Pancreas (tissue), 10 donors: ENCODE measurements around the gene PDHB. TPM values are rescaled to one million over a fixed set of nuclear protein-coding genes. Genes with fewer than 3 reads are reported as not detected.

Experiments
- ATAC-seq, 4 donors: fragments of 200-7000 bp; cut with Tn5 transposase; one replicate each; pipeline versions ENCODE4 v1.8.0 to v1.9.1; 2020; ENCODE audit warnings: mild to moderate bottlenecking in 4 of 4, moderate library complexity in 4 of 4
- DNase-seq, 6 donors: peaks; one replicate each; pipeline ENCODE4 v3.0.0-alpha.2; 2020
- FAIRE-seq: peaks from 2 replicates; lab custom pipeline; 2012; peaks lifted over from hg19 to GRCh38; lab: Jason Lieb, UNC
- H3K27ac ChIP-seq, 4 donors: fragments of 200-600 bp; sonication (generic); 1 replicate in 3 of 4; 2 replicates in 1 of 4; pipeline versions ENCODE4 v1.5.0 to v1.8.0; 2020
- H3K27me3 ChIP-seq, 4 donors: fragments of 200-600 bp; one replicate each; pipeline ENCODE4 v1.8.0; 2021
- H3K36me3 ChIP-seq, 3 donors: fragments of 200-600 bp; sonication (generic) in 1 of 3; one replicate each; pipeline versions ENCODE4 v1.5.0 to v1.8.0; 2020 to 2021
- H3K4me1 ChIP-seq, 3 donors: fragments of 200-600 bp; one replicate each; pipeline ENCODE4 v1.8.0; 2021
- H3K4me3 ChIP-seq, 4 donors: fragments of 200-600 bp; sonication (generic) in 2 of 4; one replicate each; pipeline versions ENCODE4 v1.5.0 to v1.8.0; 2020 to 2021
- H3K9me3 ChIP-seq, 4 donors: fragments of 200-600 bp; one replicate each; pipeline ENCODE4 v1.8.0; 2021
- CTCF ChIP-seq, 4 donors: fragments of 200-600 bp; sonication (generic) in 3 of 4; IDR thresholded peaks; one replicate each; pipeline versions ENCODE4 v1.5.0 to v1.8.0; 2021; ENCODE audit warnings: antibody characterized with exemption in 4 of 4
- WGBS, 2 donors: extraction: QIAGEN DNeasy Blood & Tissue Kit; methylation state at CpG; one replicate each; pipeline ENCODE4 v1.1.7; 2013; 5-methylcytosine and 5-hydroxymethylcytosine counted together
- intact Hi-C, 3 donors: fragments of 100-400 bp; cut with DNase I; formaldehyde crosslinking; loops; one replicate each; pipeline versions ENCODE4 v1.11.1 to v1.14.2; 2022
- polyA plus RNA-seq, 2 donors: library from polyadenylated mRNA; stranded (reverse); fragments of 200-250 nt; gene quantifications; one replicate each; pipeline ENCODE4 v1.2.3, GENCODE V29; 2013
- total RNA-seq, 6 donors: library from RNA; stranded (reverse); fragmentation: NEBNext Ultra II Directional in 4 of 6; extraction: Animal tissue kit (Norgen Biotek cat#: 25700) in 4 of 6; gene quantifications; one replicate each; pipeline versions ENCODE4 v1.2.1 to v1.2.4, GENCODE V29; 2021 to 2023
- donor health status: healthy with polysubstance abuse.
- donor health status: DM: no; HTN: no; CAD: no; lungs with moderate emphysema.
- donor health status: DM: no; HTN: no; CAD: no.
- donor health status: control.
- donor health status: control.
- donor health status: Bipolar disorder and iron deficiency.
- donor health status: DM: yes; HTN: yes; CAD: no.
- donor health status: DM: no; HTN: no; CAD: no.
- donor health status: DM: no; HTN: no; CAD: no.
- donor health status: DM: yes; HTN: yes; CAD: no.

Gene PDHB
- total and polyA plus RNA-seq, 8 donors: 17.7 to 44.9 (median 25.7) TPM

DNA sequence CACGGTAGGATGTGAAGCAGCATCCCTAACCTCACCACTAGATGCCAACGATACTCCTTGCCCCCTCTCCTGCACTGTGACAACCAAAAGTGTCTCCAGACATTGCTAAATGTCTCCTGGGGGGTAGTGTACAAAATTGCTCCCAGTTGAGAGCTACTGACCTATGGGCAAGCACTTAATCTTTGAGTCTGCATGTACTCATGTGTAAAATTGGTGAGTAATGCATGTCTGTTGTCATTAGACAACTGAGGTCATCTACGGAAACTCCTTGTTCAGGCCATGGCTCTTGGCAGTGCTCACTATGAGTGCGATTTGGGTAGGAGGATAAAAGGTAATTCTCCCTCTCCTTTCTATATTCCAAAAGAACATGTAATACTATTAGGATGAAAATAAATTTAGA is 29.2 kb downstream of the PDHB start:
- H3K4me1 ChIP-seq: no peaks in the 10 kb centered on the region
- WGBS, 2 donors: 73 to 76% methylated on average over 4 of the region's 4 CpGs
- no peak for DNase-seq
- no peaks in the 10 kb centered on the region for H3K27me3 ChIP-seq
- no peak for TF ChIP-seq CTCF (IDR thresholded peaks at IDR 0.05)
- peak in 2 of 4 donors; percentile 53 to 60 for ATAC-seq
- H3K27ac ChIP-seq: no peak overlapping the region
- peaks cover 0 to 14% (median 0%) of the 10 kb centered on the region in 3 donors for H3K36me3 ChIP-seq
- no peaks in the 10 kb centered on the region for H3K9me3 ChIP-seq
- FAIRE-seq: no peak
- H3K4me3 ChIP-seq: no peak overlapping the region
- intact Hi-C loops: no loop called here

DNA sequence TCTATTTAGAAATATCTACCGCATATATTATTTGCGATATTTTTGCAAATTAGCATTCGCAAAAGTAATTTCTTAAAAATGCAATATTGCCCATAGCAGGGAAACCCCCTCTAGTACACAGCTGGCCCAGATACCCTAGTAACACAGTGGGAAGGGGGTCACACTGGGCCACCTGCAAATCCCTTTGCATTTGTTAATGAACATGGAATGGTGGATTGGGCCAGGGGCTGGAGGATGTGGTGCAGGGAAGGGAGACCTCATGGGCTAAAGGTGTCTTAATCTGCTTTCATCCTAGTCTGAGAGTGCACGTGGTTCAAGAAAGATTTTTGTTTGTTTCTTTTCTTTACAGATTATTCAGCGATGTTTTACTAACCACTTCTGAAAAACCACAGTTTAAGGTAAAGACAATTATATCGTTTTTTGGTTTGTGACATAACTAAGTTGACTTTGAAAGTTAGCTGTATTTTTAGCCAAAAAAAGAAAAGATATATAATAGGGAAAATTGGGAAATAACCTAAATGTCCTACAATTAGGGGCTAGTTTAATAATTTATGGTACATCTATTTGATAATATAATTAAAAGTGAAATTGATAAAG is 30.0 kb downstream of the PDHB start:
- H3K4me1 ChIP-seq: no peaks in the 10 kb centered on the region
- WGBS, 2 donors: 86 to 94% methylated on average over 6 of the region's 6 CpGs
- DNase-seq (no peak), ATAC-seq (no peak), FAIRE-seq (no peak)
- H3K27ac ChIP-seq: no peak overlapping the region
- H3K9me3 ChIP-seq: no peaks in the 10 kb centered on the region
- peaks cover 0 to 20% (median 0%) of the 10 kb centered on the region in 3 donors for H3K36me3 ChIP-seq
- no peak for TF ChIP-seq CTCF (IDR thresholded peaks at IDR 0.05)
- intact Hi-C loops: no loop called here
- no peaks in the 10 kb centered on the region for H3K27me3 ChIP-seq
- H3K4me3 ChIP-seq: no peak overlapping the region

- no peaks in the 10 kb centered on the region for H3K4me1 ChIP-seq
- DNase-seq (no peak), ATAC-seq (no peak), FAIRE-seq (no peak)
- 90 to 92% methylated on average over 9 of the region's 9 CpGs for WGBS, 2 donors
- TF ChIP-seq CTCF (IDR thresholded peaks at IDR 0.05): no peak
- no peak overlapping the region for H3K27ac ChIP-seq
- no peaks in the 10 kb centered on the region for H3K27me3 ChIP-seq
- no peak overlapping the region for H3K4me3 ChIP-seq
- H3K9me3 ChIP-seq: no peaks in the 10 kb centered on the region
- H3K36me3 ChIP-seq: peaks cover 0 to 45% (median 5%) of the 10 kb centered on the region in 3 donors
- intact Hi-C loops: no loop called here
These were observed 34.8 kb downstream of the PDHB start for GRCh38 chr3:58398669-58399333.

GRCh38 chr3:58394339-58394738 is 39.3 kb downstream of the PDHB start:
- no peak overlapping the region for H3K4me3 ChIP-seq
- no peaks in the 10 kb centered on the region for H3K9me3 ChIP-seq
- H3K27ac ChIP-seq: no peak overlapping the region
- H3K36me3 ChIP-seq: peaks cover 0 to 31% (median 5%) of the 10 kb centered on the region in 3 donors
- DNase-seq: no peak
- intact Hi-C loops: no loop called here
- no peaks in the 10 kb centered on the region for H3K27me3 ChIP-seq
- no peak for TF ChIP-seq CTCF (IDR thresholded peaks at IDR 0.05)
- peaks cover 0 to 6% (median 0%) of the 10 kb centered on the region in 3 donors for H3K4me1 ChIP-seq
- no peak for FAIRE-seq
- no peak for ATAC-seq

- intact Hi-C loops: no loop called here
- Histone ChIP-seq H3K4me3 (no peak overlapping the region), H3K27me3 (no peaks in the 10 kb centered on the region), H3K27ac (no peak overlapping the region), H3K36me3 (peaks cover 0 to 13% (median 0%) of the 10 kb centered on the region in 3 donors), H3K9me3 (no peaks in the 10 kb centered on the region), H3K4me1 (peaks cover 0 to 6% (median 0%) of the 10 kb centered on the region in 3 donors)
- no peak for DNase-seq
- WGBS, 2 donors: 21 to 41% methylated on average over 3 of the region's 3 CpGs
- no peak for ATAC-seq
- no peak for TF ChIP-seq CTCF (IDR thresholded peaks at IDR 0.05)
- FAIRE-seq: no peak
These were observed 41.5 kb downstream of the PDHB start for GRCh38 chr3:58392181-58392580.
